ENCODE measurements around the gene ADM2. TPM values are rescaled to one million over a fixed set of nuclear protein-coding genes. Genes with fewer than 3 reads are reported as not detected.

Gene ADM2
- total RNA-seq, 1 experiment from 2014 or later, result 10.9 TPM

DNA sequence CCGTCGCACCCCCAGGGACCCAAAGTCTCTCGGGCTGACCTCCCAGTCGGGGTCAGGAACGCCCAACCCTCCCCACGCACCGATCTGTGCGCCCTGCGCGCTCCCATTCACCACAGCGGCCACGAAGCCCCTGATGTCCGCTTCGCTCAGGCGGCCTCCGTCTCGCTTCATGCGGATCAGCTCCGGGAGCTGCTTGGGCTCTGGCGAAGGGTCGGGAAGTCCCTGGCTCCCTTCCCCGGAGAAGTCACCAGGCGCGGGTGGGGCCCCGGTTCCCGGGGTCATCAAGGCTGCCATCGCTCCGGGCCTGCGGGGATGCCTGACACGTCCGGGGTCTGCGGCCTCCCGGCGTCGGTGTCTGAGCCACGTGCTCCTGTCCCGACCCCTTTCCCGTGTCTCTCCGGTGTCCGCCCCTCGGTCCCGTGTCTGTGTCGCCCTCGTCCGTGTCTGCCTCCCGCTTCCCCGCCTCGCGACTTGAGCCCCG is 48.1 kb downstream of the ADM2 start:
- Mint-ChIP-seq H3K9me3 (no peaks in the 10 kb centered on the region), H3K4me3 (peak overlapping the region; percentile 10; the same call in 1 of the 2 replicates), H3K36me3 (no peaks in the 10 kb centered on the region), H3K27me3 (ENCODE audit: low read depth) (peaks cover 78% of the 10 kb centered on the region), H3K4me1 (peaks cover 19% of the 10 kb centered on the region), H3K27ac (no peak overlapping the region)
- ChIA-PET POLR2A (no interaction called here), CTCF (interaction anchor here (1.6 to 2.4 kb wide), 2 partner anchors 34 to 171 kb away, joined by 6 to 9 read pairs; partner anchors contain the start of gene SYCE3)
- no peak for DNase-seq (ENCODE audit: low spot score)
- ATAC-seq, result no peak
- TF ChIP-seq, protein P1, sequence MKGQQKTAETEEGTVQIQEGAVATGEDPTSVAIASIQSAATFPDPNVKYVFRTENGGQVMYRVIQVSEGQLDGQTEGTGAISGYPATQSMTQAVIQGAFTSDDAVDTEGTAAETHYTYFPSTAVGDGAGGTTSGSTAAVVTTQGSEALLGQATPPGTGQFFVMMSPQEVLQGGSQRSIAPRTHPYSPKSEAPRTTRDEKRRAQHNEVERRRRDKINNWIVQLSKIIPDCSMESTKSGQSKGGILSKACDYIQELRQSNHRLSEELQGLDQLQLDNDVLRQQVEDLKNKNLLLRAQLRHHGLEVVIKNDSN (CRISPR knock-in tag; IDR thresholded peaks at IDR 0.05), result 0 out of 2 replicates have a peak, but pooled peaks have one; percentile 45
- 0 out of 2 replicates have a peak, but pooled peaks have one; percentile 2 for TF ChIP-seq NR2C2 (CRISPR knock-in tag; IDR thresholded peaks at IDR 0.05)
- no peak for TF ChIP-seq CREB1 (CRISPR knock-in tag; IDR thresholded peaks at IDR 0.05)
- TF ChIP-seq TEAD4 (CRISPR knock-in tag; IDR thresholded peaks at IDR 0.05), result no peak
- TF ChIP-seq ZNF232 (CRISPR knock-in tag; IDR thresholded peaks at IDR 0.05), result 0 out of 2 replicates have a peak, but pooled peaks have one; percentile 30
- TF ChIP-seq, protein P2, sequence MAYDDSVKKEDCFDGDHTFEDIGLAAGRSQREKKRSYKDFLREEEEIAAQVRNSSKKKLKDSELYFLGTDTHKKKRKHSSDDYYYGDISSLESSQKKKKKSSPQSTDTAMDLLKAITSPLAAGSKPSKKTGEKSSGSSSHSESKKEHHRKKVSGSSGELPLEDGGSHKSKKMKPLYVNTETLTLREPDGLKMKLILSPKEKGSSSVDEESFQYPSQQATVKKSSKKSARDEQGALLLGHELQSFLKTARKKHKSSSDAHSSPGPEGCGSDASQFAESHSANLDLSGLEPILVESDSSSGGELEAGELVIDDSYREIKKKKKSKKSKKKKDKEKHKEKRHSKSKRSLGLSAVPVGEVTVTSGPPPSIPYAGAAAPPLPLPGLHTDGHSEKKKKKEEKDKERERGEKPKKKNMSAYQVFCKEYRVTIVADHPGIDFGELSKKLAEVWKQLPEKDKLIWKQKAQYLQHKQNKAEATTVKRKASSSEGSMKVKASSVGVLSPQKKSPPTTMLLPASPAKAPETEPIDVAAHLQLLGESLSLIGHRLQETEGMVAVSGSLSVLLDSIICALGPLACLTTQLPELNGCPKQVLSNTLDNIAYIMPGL (CRISPR knock-in tag; IDR thresholded peaks at IDR 0.05), result peak; percentile 53; the same call in 1 of the 2 replicates
- no peak for TF ChIP-seq SOX15 (CRISPR knock-in tag; IDR thresholded peaks at IDR 0.05)
- TF ChIP-seq, protein P3, sequence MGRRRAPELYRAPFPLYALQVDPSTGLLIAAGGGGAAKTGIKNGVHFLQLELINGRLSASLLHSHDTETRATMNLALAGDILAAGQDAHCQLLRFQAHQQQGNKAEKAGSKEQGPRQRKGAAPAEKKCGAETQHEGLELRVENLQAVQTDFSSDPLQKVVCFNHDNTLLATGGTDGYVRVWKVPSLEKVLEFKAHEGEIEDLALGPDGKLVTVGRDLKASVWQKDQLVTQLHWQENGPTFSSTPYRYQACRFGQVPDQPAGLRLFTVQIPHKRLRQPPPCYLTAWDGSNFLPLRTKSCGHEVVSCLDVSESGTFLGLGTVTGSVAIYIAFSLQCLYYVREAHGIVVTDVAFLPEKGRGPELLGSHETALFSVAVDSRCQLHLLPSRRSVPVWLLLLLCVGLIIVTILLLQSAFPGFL (CRISPR knock-in tag; IDR thresholded peaks at IDR 0.05; ENCODE audit: borderline replicate concordance), result no peak
- TF ChIP-seq CBFB (CRISPR knock-in tag; IDR thresholded peaks at IDR 0.05; ENCODE audit: low read depth), result 0 out of 2 replicates have a peak, but pooled peaks have one; percentile 36

DNA sequence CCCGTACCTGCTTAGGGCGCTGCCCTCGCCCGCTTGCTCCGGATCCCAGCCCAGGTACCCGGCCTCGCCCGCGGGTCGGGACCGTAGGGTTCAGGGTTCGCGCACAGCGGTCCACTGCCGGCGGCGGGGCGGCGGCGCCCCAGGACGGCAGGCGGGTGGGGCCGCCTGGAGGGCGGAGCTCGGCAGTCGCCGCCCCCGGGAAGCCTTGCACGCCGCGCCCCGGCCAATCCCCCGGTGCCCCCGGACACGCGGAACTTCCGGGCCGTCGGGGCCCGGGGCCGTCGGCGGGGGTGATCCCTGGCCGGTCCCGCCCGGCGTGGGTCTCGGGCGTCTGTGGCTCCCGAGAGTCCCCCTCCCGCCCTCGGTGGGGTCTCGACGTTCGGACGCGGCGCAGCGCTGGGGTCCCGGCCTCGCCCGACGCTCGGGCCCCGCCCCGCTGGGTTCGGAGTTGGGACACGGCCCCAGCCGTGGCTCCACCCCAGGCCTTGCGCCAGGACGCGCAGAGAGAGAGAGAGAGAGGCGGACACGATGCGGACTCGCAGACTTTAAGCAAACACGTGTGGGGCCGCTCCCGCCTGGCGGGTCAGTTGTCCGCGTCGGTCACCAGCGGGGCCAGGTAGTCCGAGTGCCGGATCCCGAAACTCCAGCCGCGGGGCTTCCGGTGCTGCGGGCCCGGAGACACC is 48.7 kb downstream of the ADM2 start, which contains the start of gene TYMP:
Gene TYMP (minus strand): TSS at position 116 of the 683 bp plus-strand sequence. CDS start 303 bp downstream, outside the sequence.
- ATAC-seq, result no peak
- ChIA-PET POLR2A (no interaction called here), CTCF (interaction anchor here (2.4 kb wide), 1 partner anchor 33 kb away, joined by 9 read pairs; the partner anchor contains the start of gene SYCE3)
- peaks cover 80% of the 10 kb centered on the region for H3K27me3 Mint-ChIP-seq (ENCODE audit: low read depth)
- no peaks in the 10 kb centered on the region for H3K36me3 Mint-ChIP-seq
- peak within 1 kb of the TSS; percentile 72 for H3K4me3 Mint-ChIP-seq
- peak; percentile 48 for DNase-seq (ENCODE audit: low spot score)
- no peak within 1 kb of the TSS for H3K27ac Mint-ChIP-seq
- H3K9me3 Mint-ChIP-seq, result no peaks in the 10 kb centered on the region
- peaks cover 15% of the 10 kb centered on the region for H3K4me1 Mint-ChIP-seq
- TF ChIP-seq PRRX2 (CRISPR knock-in tag; IDR thresholded peaks at IDR 0.05) (no peak), NR1H2 (CRISPR knock-in tag; IDR thresholded peaks at IDR 0.05) (no peak), ZNF138 (CRISPR knock-in tag; conservative IDR thresholded peaks at IDR 0.05) (no peak)
- TF ChIP-seq, protein P4, sequence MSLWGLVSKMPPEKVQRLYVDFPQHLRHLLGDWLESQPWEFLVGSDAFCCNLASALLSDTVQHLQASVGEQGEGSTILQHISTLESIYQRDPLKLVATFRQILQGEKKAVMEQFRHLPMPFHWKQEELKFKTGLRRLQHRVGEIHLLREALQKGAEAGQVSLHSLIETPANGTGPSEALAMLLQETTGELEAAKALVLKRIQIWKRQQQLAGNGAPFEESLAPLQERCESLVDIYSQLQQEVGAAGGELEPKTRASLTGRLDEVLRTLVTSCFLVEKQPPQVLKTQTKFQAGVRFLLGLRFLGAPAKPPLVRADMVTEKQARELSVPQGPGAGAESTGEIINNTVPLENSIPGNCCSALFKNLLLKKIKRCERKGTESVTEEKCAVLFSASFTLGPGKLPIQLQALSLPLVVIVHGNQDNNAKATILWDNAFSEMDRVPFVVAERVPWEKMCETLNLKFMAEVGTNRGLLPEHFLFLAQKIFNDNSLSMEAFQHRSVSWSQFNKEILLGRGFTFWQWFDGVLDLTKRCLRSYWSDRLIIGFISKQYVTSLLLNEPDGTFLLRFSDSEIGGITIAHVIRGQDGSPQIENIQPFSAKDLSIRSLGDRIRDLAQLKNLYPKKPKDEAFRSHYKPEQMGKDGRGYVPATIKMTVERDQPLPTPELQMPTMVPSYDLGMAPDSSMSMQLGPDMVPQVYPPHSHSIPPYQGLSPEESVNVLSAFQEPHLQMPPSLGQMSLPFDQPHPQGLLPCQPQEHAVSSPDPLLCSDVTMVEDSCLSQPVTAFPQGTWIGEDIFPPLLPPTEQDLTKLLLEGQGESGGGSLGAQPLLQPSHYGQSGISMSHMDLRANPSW (CRISPR knock-in tag; conservative IDR thresholded peaks at IDR 0.05; ENCODE audit: low read depth), result no peak
- TF ChIP-seq, protein P5, sequence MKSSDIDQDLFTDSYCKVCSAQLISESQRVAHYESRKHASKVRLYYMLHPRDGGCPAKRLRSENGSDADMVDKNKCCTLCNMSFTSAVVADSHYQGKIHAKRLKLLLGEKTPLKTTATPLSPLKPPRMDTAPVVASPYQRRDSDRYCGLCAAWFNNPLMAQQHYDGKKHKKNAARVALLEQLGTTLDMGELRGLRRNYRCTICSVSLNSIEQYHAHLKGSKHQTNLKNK (CRISPR knock-in tag; IDR thresholded peaks at IDR 0.05), result no peak
- TF ChIP-seq, protein P6, sequence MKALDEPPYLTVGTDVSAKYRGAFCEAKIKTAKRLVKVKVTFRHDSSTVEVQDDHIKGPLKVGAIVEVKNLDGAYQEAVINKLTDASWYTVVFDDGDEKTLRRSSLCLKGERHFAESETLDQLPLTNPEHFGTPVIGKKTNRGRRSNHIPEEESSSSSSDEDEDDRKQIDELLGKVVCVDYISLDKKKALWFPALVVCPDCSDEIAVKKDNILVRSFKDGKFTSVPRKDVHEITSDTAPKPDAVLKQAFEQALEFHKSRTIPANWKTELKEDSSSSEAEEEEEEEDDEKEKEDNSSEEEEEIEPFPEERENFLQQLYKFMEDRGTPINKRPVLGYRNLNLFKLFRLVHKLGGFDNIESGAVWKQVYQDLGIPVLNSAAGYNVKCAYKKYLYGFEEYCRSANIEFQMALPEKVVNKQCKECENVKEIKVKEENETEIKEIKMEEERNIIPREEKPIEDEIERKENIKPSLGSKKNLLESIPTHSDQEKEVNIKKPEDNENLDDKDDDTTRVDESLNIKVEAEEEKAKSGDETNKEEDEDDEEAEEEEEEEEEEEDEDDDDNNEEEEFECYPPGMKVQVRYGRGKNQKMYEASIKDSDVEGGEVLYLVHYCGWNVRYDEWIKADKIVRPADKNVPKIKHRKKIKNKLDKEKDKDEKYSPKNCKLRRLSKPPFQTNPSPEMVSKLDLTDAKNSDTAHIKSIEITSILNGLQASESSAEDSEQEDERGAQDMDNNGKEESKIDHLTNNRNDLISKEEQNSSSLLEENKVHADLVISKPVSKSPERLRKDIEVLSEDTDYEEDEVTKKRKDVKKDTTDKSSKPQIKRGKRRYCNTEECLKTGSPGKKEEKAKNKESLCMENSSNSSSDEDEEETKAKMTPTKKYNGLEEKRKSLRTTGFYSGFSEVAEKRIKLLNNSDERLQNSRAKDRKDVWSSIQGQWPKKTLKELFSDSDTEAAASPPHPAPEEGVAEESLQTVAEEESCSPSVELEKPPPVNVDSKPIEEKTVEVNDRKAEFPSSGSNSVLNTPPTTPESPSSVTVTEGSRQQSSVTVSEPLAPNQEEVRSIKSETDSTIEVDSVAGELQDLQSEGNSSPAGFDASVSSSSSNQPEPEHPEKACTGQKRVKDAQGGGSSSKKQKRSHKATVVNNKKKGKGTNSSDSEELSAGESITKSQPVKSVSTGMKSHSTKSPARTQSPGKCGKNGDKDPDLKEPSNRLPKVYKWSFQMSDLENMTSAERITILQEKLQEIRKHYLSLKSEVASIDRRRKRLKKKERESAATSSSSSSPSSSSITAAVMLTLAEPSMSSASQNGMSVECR (CRISPR knock-in tag; IDR thresholded peaks at IDR 0.05; ENCODE audit: borderline replicate concordance), result no peak
- TF ChIP-seq, protein P7, sequence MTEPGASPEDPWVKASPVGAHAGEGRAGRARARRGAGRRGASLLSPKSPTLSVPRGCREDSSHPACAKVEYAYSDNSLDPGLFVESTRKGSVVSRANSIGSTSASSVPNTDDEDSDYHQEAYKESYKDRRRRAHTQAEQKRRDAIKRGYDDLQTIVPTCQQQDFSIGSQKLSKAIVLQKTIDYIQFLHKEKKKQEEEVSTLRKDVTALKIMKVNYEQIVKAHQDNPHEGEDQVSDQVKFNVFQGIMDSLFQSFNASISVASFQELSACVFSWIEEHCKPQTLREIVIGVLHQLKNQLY (CRISPR knock-in tag; IDR thresholded peaks at IDR 0.05), result no peak
- TF ChIP-seq, protein P8, sequence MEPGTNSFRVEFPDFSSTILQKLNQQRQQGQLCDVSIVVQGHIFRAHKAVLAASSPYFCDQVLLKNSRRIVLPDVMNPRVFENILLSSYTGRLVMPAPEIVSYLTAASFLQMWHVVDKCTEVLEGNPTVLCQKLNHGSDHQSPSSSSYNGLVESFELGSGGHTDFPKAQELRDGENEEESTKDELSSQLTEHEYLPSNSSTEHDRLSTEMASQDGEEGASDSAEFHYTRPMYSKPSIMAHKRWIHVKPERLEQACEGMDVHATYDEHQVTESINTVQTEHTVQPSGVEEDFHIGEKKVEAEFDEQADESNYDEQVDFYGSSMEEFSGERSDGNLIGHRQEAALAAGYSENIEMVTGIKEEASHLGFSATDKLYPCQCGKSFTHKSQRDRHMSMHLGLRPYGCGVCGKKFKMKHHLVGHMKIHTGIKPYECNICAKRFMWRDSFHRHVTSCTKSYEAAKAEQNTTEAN (CRISPR knock-in tag; IDR thresholded peaks at IDR 0.05), result no peak
- TF ChIP-seq, protein P9, sequence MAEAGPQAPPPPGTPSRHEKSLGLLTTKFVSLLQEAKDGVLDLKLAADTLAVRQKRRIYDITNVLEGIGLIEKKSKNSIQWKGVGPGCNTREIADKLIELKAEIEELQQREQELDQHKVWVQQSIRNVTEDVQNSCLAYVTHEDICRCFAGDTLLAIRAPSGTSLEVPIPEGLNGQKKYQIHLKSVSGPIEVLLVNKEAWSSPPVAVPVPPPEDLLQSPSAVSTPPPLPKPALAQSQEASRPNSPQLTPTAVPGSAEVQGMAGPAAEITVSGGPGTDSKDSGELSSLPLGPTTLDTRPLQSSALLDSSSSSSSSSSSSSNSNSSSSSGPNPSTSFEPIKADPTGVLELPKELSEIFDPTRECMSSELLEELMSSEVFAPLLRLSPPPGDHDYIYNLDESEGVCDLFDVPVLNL (CRISPR knock-in tag; IDR thresholded peaks at IDR 0.05; ENCODE audit: borderline replicate concordance, low read depth), result no peak
